GM15510 (cell line): ENCODE data around the gene EEF1A2.

Experiments
- POLR2A ChIP-seq: IDR thresholded peaks from 3 replicates; pipeline ENCODE4 v1.6.1; 2011; ENCODE audit warnings: borderline replicate concordance; ENCODE audit not compliant: insufficient read length; ENCODE audit errors: extremely low read depth

Gene EEF1A2

GRCh38 chr20:63540417-63541186 lies 41.7 kb upstream of the EEF1A2 start:
- TF ChIP-seq POLR2A, result no peak

- no peak for TF ChIP-seq POLR2A
These were observed 40.8 kb upstream of the EEF1A2 start for GRCh38 chr20:63539441-63540370.

GRCh38 chr20:63539092-63539430 lies 40.2 kb upstream of the EEF1A2 start:
- TF ChIP-seq POLR2A, result no peak

GRCh38 chr20:63538204-63539091 lies 39.6 kb upstream of the EEF1A2 start:
- TF ChIP-seq POLR2A, result no peak

GRCh38 chr20:63537525-63538203 lies 38.8 kb upstream of the EEF1A2 start:
- TF ChIP-seq POLR2A, result peak; percentile 51

GRCh38 chr20:63536997-63537524 lies 38.2 kb upstream of the EEF1A2 start, which contains the start of gene PTK6:
TSS of gene PTK6 (minus strand) at chr20:63537376. CDS start at chr20:63537314, 62 bp downstream.
- no peak for TF ChIP-seq POLR2A

- no peak for TF ChIP-seq POLR2A
These were observed 37.5 kb upstream of the EEF1A2 start for GRCh38 chr20:63536241-63536977.

- TF ChIP-seq POLR2A, result no peak
These were observed 36.2 kb upstream of the EEF1A2 start for GRCh38 chr20:63534831-63535651.

GRCh38 chr20:63534427-63534830 lies 35.5 kb upstream of the EEF1A2 start:
- no peak for TF ChIP-seq POLR2A

GRCh38 chr20:63533871-63534393 lies 35.0 kb upstream of the EEF1A2 start:
- no peak for TF ChIP-seq POLR2A

GRCh38 chr20:63533388-63533787 lies 34.5 kb upstream of the EEF1A2 start:
- TF ChIP-seq POLR2A, result no peak

GRCh38 chr20:63532449-63532971 lies 33.6 kb upstream of the EEF1A2 start:
- no peak for TF ChIP-seq POLR2A
